ENCODE results near the gene GABRG3.

GABRG3 gene

DNA sequence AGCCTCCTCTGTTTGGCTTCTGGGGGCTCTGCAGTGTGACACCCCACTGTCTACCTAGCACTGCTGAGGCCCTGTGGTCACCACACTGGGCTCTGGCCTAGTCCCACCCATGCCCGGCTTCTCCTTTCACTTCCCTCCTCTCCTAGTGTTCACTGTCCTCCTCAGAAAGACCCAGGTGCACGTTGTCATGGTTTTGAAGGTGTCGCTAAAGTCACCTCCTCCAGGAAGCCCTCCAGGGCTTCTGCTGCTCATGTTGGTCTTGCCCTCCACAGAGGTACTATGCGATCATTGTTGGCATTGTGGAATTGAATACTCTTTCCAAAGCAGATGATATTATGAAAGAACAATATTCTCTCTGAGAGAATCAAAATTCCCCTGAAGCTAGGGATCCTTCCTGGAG, 163.5 kb downstream of the GABRG3 start:
- H3K9me3 ChIP-seq (ENCODE audit: control insufficient read depth, insufficient read depth, low read depth, low read length): no peaks in the 10 kb centered on the region

DNA sequence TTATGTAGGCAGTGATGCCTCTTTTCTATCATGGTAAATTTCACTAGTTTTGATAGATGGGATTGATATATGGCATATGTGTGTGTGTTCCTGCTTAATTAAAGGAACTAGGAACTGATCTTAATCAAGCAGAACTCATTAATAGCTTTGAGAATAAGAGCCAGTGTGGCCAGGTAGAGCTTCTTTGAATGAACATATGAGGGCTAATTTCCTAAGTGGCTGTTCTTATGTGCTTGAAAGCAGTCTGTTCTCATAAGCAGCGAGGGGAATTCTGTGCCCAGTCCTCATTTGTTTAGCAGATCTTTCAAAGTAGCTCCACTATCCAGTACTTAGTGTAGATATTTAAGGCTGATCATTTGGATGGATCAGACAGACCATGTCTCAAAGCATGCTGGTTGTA, 164.2 kb downstream of the GABRG3 start:
- TF ChIP-seq ZNF19 (tag by site-specific recombination; IDR thresholded peaks at IDR 0.05; ENCODE audit: low read depth) (no peak), ZNF548 (tag by site-specific recombination; IDR thresholded peaks at IDR 0.05) (no peak), GLIS1 (tag by site-specific recombination; IDR thresholded peaks at IDR 0.05) (no peak), GLIS2 (tag by site-specific recombination; IDR thresholded peaks at IDR 0.05) (no peak), ZNF354C (tag by site-specific recombination; IDR thresholded peaks at IDR 0.05; ENCODE audit: borderline replicate concordance, low read depth) (no peak), ZNF311 (tag by site-specific recombination; IDR thresholded peaks at IDR 0.05; ENCODE audit: borderline replicate concordance) (no peak), ZNF132 (tag by site-specific recombination; IDR thresholded peaks at IDR 0.05; ENCODE audit: borderline replicate concordance) (no peak), ZNF529 (tag by site-specific recombination; IDR thresholded peaks at IDR 0.05; ENCODE audit: insufficient replicate concordance) (no peak), ZFHX2 (tag by site-specific recombination; conservative IDR thresholded peaks at IDR 0.05) (no peak), ZBTB7A (tag by site-specific recombination; IDR thresholded peaks at IDR 0.05; ENCODE audit: low read depth) (no peak)
- TF ChIP-seq, protein P1, sequence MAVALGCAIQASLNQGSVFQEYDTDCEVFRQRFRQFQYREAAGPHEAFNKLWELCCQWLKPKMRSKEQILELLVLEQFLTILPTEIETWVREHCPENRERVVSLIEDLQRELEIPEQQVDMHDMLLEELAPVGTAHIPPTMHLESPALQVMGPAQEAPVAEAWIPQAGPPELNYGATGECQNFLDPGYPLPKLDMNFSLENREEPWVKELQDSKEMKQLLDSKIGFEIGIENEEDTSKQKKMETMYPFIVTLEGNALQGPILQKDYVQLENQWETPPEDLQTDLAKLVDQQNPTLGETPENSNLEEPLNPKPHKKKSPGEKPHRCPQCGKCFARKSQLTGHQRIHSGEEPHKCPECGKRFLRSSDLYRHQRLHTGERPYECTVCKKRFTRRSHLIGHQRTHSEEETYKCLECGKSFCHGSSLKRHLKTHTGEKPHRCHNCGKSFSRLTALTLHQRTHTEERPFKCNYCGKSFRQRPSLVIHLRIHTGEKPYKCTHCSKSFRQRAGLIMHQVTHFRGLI (tag by site-specific recombination; IDR thresholded peaks at IDR 0.05): no peak
- TF ChIP-seq, protein P2, sequence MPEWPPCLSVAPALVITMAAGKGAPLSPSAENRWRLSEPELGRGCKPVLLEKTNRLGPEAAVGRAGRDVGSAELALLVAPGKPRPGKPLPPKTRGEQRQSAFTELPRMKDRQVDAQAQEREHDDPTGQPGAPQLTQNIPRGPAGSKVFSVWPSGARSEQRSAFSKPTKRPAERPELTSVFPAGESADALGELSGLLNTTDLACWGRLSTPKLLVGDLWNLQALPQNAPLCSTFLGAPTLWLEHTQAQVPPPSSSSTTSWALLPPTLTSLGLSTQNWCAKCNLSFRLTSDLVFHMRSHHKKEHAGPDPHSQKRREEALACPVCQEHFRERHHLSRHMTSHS (tag by site-specific recombination; IDR thresholded peaks at IDR 0.05): no peak
- H3K36me3 ChIP-seq (ENCODE audit: control insufficient read depth in 2 of 2, insufficient read depth in 1 of 2, low read length in 2 of 2): no peaks in the 10 kb centered on the region
- no peak overlapping the region for H3K27ac ChIP-seq (ENCODE audit: extremely low read depth, low read depth, low read length)
- H3K4me1 ChIP-seq (ENCODE audit: control insufficient read depth, insufficient read depth, low read length): no peaks in the 10 kb centered on the region
- POLR2A ChIA-PET: no interaction called here
- H3K4me3 ChIP-seq (ENCODE audit: low read depth, low read length): no peak overlapping the region
- no peaks in the 10 kb centered on the region for H3K9me3 ChIP-seq (ENCODE audit: control insufficient read depth, insufficient read depth, low read depth, low read length)
- CTCF ChIA-PET: no interaction called here

More for the DNA sequence above, 163.5 kb downstream of the GABRG3 start:
- H3K36me3 ChIP-seq (ENCODE audit: control insufficient read depth in 2 of 2, insufficient read depth in 1 of 2, low read length in 2 of 2): no peaks in the 10 kb centered on the region
- POLR2A ChIA-PET: no interaction called here
- TF ChIP-seq, protein P3, sequence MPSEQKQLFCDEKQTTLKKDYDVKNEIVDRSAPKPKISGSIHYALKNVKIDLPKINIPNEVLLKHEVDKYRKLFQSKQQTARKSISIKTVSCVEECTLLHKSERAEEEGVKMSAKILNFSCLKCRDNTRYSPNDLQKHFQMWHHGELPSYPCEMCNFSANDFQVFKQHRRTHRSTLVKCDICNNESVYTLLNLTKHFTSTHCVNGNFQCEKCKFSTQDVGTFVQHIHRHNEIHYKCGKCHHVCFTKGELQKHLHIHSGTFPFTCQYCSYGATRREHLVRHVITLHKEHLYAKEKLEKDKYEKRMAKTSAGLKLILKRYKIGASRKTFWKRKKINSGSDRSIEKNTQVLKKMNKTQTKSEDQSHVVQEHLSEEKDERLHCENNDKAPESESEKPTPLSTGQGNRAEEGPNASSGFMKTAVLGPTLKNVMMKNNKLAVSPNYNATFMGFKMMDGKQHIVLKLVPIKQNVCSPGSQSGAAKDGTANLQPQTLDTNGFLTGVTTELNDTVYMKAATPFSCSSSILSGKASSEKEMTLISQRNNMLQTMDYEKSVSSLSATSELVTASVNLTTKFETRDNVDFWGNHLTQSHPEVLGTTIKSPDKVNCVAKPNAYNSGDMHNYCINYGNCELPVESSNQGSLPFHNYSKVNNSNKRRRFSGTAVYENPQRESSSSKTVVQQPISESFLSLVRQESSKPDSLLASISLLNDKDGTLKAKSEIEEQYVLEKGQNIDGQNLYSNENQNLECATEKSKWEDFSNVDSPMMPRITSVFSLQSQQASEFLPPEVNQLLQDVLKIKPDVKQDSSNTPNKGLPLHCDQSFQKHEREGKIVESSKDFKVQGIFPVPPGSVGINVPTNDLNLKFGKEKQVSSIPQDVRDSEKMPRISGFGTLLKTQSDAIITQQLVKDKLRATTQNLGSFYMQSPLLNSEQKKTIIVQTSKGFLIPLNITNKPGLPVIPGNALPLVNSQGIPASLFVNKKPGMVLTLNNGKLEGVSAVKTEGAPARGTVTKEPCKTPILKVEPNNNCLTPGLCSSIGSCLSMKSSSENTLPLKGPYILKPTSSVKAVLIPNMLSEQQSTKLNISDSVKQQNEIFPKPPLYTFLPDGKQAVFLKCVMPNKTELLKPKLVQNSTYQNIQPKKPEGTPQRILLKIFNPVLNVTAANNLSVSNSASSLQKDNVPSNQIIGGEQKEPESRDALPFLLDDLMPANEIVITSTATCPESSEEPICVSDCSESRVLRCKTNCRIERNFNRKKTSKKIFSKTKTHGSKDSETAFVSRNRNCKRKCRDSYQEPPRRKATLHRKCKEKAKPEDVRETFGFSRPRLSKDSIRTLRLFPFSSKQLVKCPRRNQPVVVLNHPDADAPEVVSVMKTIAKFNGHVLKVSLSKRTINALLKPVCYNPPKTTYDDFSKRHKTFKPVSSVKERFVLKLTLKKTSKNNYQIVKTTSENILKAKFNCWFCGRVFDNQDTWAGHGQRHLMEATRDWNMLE (tag by site-specific recombination; conservative IDR thresholded peaks at IDR 0.05; ENCODE audit: low read depth): no peak
- no peak for TF ChIP-seq ZNF621 (tag by site-specific recombination; IDR thresholded peaks at IDR 0.05)
- CTCF ChIA-PET: no interaction called here
- no peaks in the 10 kb centered on the region for H3K4me1 ChIP-seq (ENCODE audit: control insufficient read depth, insufficient read depth, low read length)
- H3K27ac ChIP-seq (ENCODE audit: extremely low read depth, low read depth, low read length): no peak overlapping the region
- H3K4me3 ChIP-seq (ENCODE audit: low read depth, low read length): no peak overlapping the region

DNA sequence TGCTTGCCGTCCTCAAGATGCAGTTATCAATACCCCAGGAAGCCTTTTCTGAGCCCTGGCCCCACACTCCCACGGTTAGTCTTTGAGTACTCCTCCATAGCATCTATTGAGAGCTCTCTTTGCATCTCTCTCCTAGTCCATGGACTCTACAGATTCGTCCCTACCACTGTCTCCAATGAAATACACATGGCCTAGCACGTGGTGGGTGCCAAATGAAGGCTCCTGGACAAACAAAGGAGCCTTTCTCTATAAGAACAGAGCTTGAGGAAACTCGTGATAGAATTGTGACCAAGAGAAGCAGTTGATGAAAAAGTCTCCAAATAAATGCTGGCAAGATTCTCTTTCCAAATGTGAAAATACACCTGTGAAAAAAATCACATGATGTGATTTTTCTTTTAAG, 166.1 kb downstream of the GABRG3 start:
- H3K36me3 ChIP-seq (ENCODE audit: control insufficient read depth in 2 of 2, insufficient read depth in 1 of 2, low read length in 2 of 2): no peaks in the 10 kb centered on the region
- no peaks in the 10 kb centered on the region for H3K9me3 ChIP-seq (ENCODE audit: control insufficient read depth, insufficient read depth, low read depth, low read length)
- POLR2A ChIA-PET: no interaction called here
- no peak overlapping the region for H3K4me3 ChIP-seq (ENCODE audit: low read depth, low read length)
- no peak overlapping the region for H3K27ac ChIP-seq (ENCODE audit: extremely low read depth, low read depth, low read length)
- H3K4me1 ChIP-seq (ENCODE audit: control insufficient read depth, insufficient read depth, low read length): no peaks in the 10 kb centered on the region
- CTCF ChIA-PET: no interaction called here
- TF ChIP-seq HOXA7 (CRISPR knock-in tag; IDR thresholded peaks at IDR 0.05; ENCODE audit: borderline replicate concordance) (no peak), PRDM1 (tag by site-specific recombination; IDR thresholded peaks at IDR 0.05) (no peak), ZNF132 (tag by site-specific recombination; IDR thresholded peaks at IDR 0.05; ENCODE audit: borderline replicate concordance) (no peak), ZNF707 (tag by site-specific recombination; IDR thresholded peaks at IDR 0.05) (no peak)
- TF ChIP-seq, protein P4, sequence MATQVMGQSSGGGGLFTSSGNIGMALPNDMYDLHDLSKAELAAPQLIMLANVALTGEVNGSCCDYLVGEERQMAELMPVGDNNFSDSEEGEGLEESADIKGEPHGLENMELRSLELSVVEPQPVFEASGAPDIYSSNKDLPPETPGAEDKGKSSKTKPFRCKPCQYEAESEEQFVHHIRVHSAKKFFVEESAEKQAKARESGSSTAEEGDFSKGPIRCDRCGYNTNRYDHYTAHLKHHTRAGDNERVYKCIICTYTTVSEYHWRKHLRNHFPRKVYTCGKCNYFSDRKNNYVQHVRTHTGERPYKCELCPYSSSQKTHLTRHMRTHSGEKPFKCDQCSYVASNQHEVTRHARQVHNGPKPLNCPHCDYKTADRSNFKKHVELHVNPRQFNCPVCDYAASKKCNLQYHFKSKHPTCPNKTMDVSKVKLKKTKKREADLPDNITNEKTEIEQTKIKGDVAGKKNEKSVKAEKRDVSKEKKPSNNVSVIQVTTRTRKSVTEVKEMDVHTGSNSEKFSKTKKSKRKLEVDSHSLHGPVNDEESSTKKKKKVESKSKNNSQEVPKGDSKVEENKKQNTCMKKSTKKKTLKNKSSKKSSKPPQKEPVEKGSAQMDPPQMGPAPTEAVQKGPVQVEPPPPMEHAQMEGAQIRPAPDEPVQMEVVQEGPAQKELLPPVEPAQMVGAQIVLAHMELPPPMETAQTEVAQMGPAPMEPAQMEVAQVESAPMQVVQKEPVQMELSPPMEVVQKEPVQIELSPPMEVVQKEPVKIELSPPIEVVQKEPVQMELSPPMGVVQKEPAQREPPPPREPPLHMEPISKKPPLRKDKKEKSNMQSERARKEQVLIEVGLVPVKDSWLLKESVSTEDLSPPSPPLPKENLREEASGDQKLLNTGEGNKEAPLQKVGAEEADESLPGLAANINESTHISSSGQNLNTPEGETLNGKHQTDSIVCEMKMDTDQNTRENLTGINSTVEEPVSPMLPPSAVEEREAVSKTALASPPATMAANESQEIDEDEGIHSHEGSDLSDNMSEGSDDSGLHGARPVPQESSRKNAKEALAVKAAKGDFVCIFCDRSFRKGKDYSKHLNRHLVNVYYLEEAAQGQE (tag by site-specific recombination; IDR thresholded peaks at IDR 0.05): no peak
- TF ChIP-seq, protein P5, sequence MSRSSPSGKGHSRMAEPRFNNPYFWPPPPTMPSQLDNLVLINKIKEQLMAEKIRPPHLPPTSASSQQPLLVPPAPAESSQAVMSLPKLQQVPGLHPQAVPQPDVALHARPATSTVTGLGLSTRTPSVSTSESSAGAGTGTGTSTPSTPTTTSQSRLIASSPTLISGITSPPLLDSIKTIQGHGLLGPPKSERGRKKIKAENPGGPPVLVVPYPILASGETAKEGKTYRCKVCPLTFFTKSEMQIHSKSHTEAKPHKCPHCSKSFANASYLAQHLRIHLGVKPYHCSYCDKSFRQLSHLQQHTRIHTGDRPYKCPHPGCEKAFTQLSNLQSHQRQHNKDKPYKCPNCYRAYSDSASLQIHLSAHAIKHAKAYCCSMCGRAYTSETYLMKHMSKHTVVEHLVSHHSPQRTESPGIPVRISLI (tag by site-specific recombination; IDR thresholded peaks at IDR 0.05): no peak
